Measurements from ENCODE around the gene MCM3AP. TPM values are rescaled to one million over a fixed set of nuclear protein-coding genes. Genes with fewer than 3 reads are reported as not detected.

Gene MCM3AP
- total RNA-seq, 1 experiment from 2014 or later, result 49.1 TPM

DNA sequence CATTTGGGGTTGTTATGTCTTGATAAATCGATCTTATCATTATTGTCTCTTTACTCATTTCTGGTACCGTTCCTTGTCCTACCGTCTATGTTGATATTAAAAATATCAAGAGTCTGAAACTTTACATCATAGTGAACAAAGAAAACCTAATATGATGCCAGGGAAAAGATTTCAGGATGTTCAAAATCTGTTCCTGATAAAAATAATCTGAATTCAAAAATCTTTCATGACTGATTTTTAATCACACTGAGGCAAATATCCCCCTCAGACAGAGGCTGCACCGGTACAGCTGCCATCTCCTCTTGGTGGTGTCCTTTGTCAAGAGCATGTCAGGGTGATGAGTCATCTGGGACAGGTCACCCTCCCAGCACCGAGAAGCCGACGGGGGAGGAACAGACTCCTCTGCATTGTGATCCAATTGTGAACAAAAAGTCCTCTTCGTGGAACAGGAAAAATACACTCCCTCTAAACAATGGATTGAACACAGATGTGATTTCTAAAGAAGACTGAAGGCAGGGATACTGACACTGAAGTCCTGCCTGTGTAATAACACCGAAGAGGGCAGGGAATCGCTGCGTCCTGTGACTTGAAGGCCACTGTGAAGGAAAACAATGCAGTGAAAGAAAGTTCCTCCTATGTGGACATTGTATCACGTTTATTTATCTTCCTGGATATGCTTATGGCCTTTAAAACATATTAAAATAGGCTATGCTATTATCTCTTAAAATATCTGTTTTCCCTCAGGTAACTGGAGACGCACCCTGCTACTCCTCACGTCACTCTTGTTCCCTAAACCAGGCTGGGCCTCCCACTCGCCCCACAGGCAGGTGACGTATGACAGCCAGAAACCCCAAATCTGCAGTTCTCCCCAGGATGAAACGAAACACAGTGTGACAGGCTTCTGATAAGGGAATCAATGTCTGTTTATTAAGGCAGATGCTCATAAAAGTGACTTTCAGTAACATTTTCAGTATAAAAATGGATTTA, 96.9 kb downstream of the MCM3AP start:
- peak; percentile 10 for DNase-seq (ENCODE audit: low read depth, low spot score)
- in situ Hi-C loops (cut with HindIII; ENCODE audit: low pct_unique_long_range_greater_than_20kb, low sequenced_read_pairs), result no loop called here

DNA sequence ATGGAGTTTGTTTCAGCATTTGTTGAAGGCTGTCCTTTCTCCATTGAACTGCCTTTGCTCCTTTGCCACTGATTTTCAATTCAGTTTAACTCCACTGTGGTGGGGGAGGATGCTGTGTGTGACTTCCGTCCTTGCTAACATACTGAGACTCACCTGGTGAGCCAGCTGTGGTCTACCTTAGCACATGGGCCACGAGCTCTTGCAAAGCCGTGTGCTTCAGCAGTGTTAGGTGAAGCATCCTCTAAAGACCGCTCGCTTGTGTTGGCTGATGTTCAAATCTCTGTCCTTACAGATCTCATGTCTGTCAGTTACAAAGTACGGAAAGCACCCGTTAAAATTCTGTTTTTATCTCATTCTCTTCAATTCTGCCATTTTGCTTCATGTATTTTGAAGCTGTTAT, 97.6 kb downstream of the MCM3AP start:
- in situ Hi-C loops (cut with HindIII; ENCODE audit: low pct_unique_long_range_greater_than_20kb, low sequenced_read_pairs), result no loop called here

DNA sequence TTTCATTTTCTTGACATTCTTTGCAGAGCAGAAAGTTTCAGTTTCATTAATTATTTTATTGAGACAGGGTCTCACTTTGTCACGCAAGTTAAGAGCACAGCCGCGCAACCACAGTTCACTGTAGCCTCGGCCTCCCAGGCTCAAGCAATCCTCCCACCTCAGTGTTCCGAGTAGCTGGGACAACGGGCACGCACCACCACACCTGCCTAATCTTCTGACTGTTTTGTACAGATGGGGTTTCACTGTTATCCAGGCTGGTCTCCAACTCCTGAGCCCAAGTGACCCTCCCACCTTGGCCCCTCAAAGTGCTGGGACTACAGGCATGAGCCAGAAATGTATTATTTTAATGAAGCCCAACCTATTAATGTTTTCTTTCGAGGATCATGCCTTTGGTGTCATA, 98.2 kb downstream of the MCM3AP start:
- DNase-seq (ENCODE audit: low read depth, low spot score), result no peak
- in situ Hi-C loops (cut with HindIII; ENCODE audit: low pct_unique_long_range_greater_than_20kb, low sequenced_read_pairs), result no loop called here

More for the DNA sequence above, 97.6 kb downstream of the MCM3AP start:
- no peak for DNase-seq (ENCODE audit: low read depth, low spot score)

DNA sequence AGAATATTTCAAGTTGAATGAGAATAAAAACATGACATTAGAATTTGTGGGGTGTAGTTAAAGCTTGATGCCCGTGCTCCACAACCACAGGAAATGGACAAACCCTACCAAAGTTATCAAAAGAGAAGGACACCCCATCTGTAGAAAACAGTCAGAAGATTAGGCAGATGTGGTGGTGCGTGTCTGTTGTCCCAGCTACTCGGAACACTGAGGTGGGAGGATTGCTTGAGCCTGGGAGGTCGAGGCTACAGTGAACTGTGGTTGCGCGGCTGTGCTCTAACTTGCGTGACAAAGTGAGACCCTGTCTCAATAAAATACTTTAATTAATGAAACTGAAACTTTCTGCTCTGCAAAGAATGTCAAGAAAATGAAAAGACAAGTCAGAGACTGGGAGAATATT, 99.7 kb downstream of the MCM3AP start:
- in situ Hi-C loops (cut with HindIII; ENCODE audit: low pct_unique_long_range_greater_than_20kb, low sequenced_read_pairs), result no loop called here
- no peak for DNase-seq (ENCODE audit: low read depth, low spot score)

Other genes starting within 250 kb of the MCM3AP start
- gene COL6A2, start 187.5 kb downstream of the MCM3AP start, total RNA-seq (2014; rRNA removed; shearing (Covaris generic)), result 21.3 and 24.0 TPM in 2 replicates
- gene FTCD, start 130.0 kb downstream of the MCM3AP start, total RNA-seq (2014; rRNA removed; shearing (Covaris generic)), result 0.11 TPM in 1 of 2 replicates, not detected in the other
- 4.3 and 6.4 TPM in 2 replicates for gene SPATC1L, start 101.2 kb downstream of the MCM3AP start, total RNA-seq (2014; rRNA removed; shearing (Covaris generic))
- 15.6 and 19.3 TPM in 2 replicates for gene LSS, start 56.8 kb downstream of the MCM3AP start, total RNA-seq (2014; rRNA removed; shearing (Covaris generic))
- 24.3 and 24.6 TPM in 2 replicates for gene YBEY, start 731 bp upstream of the MCM3AP start, total RNA-seq (2014; rRNA removed; shearing (Covaris generic))
- gene C21orf58, start 38.3 kb upstream of the MCM3AP start, total RNA-seq (2014; rRNA removed; shearing (Covaris generic)), result 2.4 and 2.5 TPM in 2 replicates
- gene PCNT, start 38.5 kb upstream of the MCM3AP start, total RNA-seq (2014; rRNA removed; shearing (Covaris generic)), result 8.8 and 9.0 TPM in 2 replicates
- 8.7 and 9.8 TPM in 2 replicates for gene DIP2A, start 173.3 kb upstream of the MCM3AP start, total RNA-seq (2014; rRNA removed; shearing (Covaris generic))

Data from SK-MEL-5 (cell line).